SK-N-SH (cell line): Measurements from ENCODE around the gene BRI3BP.

Source experiments
- RAD21 ChIP-seq: IDR thresholded peaks from 2 replicates; pipeline ENCODE4 v1.6.1; 2012; ENCODE audit warnings: mild to moderate bottlenecking, low read length
- TF ChIP-seq, protein P1 (sequence below): fragments of 200-600 bp; sonication (generic); IDR thresholded peaks from 2 replicates; pipeline ENCODE4 v1.6.1; 2017; ENCODE audit warnings: antibody characterized with exemption, mild to moderate bottlenecking, moderate library complexity
- TF ChIP-seq, protein P2 (sequence below): IDR thresholded peaks from 2 replicates; pipeline ENCODE4; 2012
- TF ChIP-seq, protein P3 (sequence below): IDR thresholded peaks from 2 replicates; pipeline ENCODE4 v1.6.1; 2012; ENCODE audit warnings: mild to moderate bottlenecking, low read depth, low read length, moderate library complexity

DNA sequence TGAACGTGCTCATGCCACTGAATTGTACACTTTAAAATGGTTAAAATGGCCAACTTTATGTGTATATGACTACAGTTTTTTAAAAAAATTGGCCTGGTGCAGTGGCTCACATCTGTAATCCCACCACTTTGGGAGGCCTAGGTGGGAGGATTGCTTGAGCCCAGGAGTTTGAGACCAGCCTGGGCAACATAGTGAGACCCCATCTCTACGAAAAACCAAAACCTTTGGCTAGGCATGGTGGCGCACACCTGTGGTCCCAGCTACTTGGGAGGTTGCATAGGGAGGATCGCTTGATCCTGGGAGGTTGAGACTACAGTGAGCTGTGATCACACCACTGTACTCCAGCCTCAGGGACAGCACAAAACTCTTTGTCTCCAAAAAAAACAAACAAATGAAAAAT is 5.3 kb downstream of the BRI3BP start:
- no peak for TF ChIP-seq RAD21
- TF ChIP-seq, protein P1, sequence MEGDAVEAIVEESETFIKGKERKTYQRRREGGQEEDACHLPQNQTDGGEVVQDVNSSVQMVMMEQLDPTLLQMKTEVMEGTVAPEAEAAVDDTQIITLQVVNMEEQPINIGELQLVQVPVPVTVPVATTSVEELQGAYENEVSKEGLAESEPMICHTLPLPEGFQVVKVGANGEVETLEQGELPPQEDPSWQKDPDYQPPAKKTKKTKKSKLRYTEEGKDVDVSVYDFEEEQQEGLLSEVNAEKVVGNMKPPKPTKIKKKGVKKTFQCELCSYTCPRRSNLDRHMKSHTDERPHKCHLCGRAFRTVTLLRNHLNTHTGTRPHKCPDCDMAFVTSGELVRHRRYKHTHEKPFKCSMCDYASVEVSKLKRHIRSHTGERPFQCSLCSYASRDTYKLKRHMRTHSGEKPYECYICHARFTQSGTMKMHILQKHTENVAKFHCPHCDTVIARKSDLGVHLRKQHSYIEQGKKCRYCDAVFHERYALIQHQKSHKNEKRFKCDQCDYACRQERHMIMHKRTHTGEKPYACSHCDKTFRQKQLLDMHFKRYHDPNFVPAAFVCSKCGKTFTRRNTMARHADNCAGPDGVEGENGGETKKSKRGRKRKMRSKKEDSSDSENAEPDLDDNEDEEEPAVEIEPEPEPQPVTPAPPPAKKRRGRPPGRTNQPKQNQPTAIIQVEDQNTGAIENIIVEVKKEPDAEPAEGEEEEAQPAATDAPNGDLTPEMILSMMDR = no peak
- TF ChIP-seq, protein P2, sequence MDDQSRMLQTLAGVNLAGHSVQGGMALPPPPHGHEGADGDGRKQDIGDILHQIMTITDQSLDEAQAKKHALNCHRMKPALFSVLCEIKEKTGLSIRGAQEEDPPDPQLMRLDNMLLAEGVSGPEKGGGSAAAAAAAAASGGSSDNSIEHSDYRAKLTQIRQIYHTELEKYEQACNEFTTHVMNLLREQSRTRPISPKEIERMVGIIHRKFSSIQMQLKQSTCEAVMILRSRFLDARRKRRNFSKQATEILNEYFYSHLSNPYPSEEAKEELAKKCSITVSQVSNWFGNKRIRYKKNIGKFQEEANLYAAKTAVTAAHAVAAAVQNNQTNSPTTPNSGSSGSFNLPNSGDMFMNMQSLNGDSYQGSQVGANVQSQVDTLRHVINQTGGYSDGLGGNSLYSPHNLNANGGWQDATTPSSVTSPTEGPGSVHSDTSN = no peak
- TF ChIP-seq, protein P3, sequence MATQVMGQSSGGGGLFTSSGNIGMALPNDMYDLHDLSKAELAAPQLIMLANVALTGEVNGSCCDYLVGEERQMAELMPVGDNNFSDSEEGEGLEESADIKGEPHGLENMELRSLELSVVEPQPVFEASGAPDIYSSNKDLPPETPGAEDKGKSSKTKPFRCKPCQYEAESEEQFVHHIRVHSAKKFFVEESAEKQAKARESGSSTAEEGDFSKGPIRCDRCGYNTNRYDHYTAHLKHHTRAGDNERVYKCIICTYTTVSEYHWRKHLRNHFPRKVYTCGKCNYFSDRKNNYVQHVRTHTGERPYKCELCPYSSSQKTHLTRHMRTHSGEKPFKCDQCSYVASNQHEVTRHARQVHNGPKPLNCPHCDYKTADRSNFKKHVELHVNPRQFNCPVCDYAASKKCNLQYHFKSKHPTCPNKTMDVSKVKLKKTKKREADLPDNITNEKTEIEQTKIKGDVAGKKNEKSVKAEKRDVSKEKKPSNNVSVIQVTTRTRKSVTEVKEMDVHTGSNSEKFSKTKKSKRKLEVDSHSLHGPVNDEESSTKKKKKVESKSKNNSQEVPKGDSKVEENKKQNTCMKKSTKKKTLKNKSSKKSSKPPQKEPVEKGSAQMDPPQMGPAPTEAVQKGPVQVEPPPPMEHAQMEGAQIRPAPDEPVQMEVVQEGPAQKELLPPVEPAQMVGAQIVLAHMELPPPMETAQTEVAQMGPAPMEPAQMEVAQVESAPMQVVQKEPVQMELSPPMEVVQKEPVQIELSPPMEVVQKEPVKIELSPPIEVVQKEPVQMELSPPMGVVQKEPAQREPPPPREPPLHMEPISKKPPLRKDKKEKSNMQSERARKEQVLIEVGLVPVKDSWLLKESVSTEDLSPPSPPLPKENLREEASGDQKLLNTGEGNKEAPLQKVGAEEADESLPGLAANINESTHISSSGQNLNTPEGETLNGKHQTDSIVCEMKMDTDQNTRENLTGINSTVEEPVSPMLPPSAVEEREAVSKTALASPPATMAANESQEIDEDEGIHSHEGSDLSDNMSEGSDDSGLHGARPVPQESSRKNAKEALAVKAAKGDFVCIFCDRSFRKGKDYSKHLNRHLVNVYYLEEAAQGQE = no peak
